HG03342 (cell line): ENCODE measurements around the gene MAGEF1.

Experiments used
- ATAC-seq: cut with Tn5 transposase; IDR thresholded peaks from one replicate; pipeline ENCODE4 v1.9.1; 2021; ENCODE audit warnings: mild to moderate bottlenecking, moderate library complexity; ENCODE audit not compliant: unreplicated experiment

MAGEF1 gene

DNA sequence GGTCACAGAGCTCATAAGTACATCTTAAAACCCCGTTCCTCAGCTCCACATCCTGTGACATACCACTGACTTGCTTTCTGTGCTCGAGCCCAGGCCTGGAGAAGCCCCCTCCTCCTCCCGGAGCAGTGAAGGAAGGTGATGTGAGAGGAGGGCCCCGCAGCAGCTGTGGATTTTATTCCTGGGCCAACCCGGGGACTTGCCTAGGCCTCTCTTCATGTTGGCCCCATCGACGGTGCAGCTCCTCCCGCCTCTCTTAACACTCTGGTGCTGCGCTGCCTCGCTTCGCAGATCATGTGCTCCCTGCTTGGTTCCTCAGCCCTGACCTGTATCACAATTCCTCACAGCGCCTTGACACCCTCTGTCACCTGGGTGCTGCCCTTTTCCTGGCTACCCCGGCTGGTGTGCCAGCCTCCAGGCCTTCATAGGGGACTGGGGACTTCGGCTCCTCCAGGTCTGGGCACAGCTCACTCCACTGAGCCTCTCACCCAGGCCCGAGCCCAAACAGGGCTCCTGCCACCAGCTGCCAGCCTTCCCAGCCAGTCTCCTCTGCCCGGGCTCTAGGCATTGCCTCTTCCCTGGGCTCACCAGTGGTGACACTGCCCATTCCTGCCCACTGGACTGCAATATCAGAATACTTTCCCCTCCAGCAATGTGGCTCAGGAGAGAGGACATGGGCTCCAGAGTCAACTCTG, 21.5 kb downstream of the MAGEF1 start:
- no peak for ATAC-seq

DNA sequence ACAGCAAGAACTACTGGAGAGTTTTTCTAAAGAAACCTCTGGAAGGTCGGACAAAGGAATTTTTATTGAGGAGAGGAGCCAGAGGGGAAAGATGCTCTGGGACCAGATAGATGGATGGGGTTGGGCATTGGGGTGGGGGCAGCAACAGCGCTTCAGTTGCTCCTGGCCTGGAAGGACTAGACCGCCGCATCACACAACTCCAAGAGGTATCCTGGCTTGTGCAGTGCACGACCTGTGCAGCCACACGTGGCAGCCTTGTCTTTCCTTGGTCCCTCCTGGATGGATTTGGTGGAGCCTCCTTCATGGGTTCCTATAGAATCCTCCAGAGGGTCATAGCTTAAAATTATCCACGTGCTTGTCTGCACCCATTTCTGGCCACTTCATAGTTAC, 23.0 kb downstream of the MAGEF1 start:
- no peak for ATAC-seq

DNA sequence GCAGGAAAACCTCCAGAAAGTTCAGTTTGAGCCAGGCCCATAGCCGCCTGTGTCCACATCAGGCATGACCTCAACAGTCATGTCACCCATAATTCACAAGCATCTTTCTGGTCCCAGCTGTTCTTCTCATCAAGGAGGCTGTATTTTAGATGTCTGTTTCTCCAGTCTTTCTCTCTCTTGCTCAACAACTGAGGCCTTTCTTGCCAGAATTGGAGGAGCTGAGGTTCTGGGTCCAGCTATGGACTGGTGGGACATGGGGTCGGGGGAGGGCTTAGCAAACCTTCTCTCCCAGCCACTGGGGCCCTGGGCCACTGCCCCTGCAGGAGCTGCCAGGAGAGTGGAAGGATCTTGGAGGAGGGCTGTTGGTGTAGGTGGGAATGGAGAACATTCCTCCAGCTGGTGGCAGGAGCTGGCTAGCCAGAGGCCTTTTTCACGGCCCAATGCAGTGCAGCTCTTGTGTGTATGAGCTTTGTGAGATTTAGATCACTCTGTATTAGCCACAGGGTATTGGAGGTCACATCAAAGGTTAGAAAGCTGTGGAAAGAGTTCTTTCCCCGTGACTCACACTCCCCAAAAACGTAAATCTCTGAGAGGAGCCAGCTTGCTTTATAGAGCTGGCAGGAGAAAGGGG, 23.5 kb downstream of the MAGEF1 start:
- no peak for ATAC-seq

DNA sequence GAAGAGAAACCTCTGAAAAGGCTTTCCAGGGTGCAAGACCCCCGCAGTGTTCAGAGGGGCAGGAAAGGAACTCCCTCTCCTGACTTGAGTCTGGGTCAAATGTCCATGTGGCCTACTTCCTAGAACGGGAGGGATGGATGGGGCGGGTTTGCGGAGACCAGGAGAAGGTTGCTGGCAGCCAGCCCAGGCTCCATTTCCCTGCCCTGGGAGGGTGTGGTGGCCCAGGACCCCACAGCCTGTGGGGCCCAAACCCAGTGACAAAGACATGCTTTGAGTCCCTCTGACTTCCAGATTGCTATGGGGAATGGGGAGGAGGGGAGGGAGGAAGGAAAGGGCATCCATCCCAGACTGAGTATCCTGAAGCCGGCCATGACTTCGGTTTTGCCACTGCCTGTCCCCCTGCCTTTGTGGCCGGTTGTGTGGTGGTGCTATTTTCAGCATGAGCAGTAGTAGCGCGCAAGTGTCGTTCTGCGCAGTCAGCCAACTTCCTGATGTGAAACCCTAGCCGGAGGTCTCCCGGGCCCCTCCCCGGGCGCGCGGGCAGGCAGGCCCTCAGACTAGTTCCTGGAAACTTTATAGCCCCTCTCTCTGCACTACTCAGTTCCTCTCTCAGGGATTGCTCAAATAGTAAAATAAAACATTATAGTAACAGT, 24.4 kb downstream of the MAGEF1 start:
- ATAC-seq, result no peak

DNA sequence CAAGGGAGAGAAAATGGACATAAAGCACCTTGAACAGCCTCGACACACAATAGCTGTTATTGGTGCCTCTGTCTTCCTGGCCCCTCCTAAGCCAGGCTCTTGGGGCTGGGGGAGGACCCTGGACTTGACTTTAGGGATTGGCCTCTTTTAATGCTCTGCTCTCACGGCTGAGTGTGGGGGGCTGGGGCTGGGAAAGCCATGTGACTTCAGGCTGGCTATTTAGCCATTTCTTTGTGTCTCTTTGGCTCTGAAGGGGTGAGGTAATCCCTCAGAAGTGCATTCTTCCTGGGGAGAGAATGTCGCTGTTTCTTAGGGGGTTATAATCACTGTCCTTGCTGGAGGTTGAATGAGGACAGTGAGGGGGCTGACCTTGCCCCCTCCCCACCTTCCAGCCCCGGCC, 26.2 kb downstream of the MAGEF1 start:
- no peak for ATAC-seq

DNA sequence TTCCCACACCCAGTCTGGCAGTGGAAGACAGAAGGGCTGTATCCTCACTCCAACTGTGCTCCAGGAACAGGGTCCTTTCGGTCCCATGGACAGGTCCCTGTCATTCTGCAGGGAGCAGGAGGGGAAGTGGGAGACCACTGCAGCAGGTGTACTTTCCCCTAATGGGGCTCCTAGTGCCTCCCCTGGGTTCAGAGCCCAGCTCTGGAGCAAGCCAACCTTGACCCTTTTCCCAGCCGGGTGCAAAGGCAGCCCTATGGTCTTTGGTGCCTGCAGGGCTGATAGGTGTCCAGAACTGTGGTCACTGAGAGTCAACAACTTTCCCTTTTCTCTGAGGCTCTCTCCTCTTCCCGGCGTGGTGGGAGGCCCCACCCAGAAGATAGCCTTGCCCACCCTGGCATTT, 26.8 kb downstream of the MAGEF1 start:
- ATAC-seq, result no peak

DNA sequence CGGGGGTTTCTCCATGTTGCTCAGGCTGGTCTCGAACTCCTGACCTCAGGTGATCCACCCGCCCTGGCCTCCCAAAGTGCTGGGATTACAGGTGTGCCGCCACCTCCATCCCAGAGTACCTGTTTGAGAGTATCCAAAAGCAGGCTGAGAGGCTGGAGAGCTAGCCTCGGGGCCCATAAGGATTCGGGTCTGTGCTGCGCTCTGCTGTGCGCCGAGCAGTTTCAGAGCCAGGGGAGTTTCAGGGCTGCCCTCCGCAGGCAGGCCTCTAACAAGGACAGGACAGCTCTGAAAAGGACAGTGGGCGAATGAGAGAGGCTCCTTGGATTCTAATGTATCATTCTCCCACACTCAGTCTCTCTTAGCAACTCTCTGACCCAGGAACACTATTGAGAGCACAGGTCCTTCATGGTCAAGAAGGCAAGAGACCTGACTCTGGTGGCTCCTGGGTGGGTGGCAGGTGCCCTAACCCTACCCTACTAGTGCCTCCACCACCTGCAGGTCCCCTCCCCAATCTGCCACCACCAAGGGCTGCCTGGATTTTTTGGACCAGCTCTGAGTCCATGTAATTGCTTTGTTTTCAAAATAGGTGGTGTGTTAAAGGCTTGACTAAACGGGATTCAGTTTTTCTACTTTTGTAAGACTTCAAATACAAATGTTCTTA, 27.8 kb downstream of the MAGEF1 start:
- no peak for ATAC-seq

DNA sequence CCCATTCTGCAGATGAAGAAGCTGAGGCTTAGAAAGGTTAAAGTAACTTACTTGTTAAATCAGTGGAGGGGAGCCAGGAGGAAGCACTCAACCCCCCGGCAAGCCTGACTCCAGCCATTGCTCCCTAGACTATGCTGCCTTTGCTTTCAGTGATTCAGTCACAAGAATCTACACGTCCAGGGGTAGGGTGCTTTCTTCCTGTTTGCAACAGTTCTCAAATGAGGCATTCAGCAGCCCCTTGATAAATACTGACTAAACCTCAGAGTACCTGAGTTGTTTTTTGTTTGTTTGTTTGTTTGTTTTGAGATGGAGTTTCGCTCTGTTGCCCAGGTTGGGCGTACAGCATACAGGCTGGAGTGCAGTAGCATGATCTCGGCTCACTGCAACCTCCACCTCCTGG, 28.6 kb downstream of the MAGEF1 start:
- ATAC-seq, result no peak

DNA sequence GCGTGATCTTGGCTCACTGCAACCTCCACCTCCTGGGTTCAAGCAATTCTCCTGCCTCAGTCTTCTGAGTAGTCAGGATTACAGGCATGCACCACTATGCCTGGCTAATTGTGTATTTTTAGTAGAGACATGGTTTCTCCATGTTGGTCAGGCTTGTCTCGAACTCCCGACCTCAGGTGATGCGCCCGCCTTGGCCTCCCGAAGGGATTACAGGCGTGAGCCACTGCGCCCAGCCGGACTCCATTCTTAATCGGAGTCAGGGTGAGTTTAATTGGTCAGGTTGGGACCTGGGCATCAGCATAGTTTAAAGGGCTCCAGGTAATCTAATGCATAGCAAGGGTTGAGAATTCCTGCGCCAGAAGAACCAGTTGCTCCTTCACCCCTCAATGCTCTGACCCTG, 29.2 kb downstream of the MAGEF1 start:
- no peak for ATAC-seq

DNA sequence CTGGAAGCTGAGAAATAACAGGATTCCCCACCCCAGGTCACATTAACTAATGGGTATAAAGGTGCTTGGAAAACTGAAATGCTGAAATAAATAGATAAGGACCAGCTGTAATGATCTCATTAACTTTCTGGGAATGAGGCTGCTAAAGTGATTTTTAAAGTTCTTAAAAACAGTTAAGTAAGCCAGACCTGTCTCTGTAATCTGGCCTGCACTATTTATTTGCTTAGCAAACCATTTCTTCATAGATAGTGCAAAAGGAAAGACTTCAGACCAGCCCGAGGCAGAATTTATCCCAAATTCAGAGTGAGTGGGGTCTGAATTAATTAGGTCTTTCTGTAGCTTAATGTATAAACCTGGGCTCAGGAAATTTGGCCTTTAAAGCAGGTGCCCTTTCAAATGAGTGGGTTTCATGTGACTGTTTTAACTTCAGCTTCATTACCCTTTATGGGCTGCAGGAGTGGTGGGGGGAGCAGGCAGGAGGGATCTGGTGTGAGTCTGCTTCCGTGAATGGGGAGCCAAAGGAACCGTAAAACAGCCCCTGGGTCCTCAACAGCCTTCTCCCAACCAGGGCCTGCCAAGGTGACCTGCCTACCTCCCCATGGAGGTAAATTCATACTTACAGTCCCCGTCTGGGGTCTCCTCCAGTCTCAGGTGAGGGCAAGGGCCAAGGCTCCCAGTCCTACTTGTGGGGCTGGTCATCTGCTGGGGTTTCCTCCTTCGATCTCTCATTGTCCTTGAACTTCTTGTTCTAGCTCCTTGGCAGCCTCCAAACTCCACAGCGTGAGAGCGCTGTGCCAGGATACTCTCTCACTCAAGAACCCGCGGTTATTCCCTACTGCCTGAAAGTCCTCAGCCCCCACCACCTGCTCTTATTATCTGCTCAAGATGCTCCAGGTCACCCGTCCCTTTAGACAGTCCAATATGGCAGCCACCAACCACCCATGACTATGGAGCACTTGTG, 31.2 kb downstream of the MAGEF1 start:
- ATAC-seq, result no peak

DNA sequence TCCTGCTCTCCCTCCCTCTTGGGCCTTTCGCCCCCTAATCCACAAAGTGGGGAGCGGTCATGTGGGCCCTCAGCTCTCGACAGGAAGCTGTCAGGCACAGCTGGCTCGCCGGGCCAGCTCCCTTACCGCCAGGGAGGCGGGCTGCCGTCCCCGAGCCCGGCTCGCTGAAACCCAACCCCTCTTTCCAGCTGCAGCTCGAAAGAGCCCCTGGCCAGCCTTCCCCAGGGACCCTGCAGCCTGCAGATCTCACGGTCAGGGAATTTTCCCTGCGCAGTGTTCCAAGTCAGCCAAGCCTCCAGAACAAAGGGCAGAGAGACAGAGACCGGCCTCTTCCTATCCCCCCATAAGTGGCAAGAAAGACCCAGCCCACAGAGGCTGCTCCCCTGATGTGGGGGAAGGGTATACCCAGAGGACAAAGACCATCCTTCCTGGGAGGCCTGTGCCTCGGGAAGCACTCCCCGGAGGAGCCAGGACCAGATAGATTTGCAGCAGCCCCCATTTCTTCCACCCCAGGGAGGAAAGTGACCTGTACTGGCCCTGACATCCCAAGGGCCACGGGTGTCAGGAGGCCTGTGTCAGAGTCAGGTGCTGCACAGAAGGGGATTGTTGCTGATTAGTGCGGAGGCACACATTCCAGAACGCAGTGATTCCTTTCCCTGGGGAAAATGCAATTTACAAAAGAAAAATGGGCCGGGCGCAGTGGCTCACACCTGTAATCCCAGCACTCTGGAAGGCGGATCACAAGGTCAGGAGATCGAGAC, 32.6 kb downstream of the MAGEF1 start:
- no peak for ATAC-seq

DNA sequence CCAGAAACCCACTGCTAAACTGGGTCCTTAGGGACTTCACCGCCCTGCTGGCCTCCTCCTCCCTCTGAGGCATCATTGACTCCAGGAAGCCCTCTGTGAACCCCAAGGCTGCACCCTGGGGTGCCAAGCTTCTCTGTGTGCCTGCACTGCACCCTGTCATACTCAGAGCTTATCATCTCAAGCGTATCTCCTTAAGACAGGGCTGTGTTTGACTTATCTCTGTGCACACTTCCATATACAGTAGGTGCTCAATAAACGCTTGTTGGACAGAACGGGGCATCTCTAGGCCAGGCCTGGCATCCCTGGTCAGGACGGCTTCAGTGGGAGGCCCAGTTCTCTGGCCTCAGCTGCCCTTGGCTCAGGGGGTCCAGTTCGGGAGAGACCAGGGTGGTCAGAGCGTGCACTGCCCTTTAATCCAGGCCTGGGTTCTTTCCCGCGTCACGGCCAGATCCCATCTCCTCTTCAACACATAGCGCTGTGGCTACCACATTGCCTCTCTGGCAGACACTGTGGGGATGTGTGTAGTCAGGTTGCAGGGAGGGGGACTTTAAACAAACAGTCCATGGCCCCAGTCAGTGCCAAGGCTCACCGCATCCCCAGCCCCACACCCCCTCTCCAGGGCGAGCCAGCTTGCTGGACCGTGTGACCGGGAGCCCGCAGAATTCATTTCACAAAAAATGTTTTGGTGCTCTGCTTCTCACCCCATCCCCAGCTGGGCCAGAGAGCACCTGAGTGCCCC, 33.4 kb downstream of the MAGEF1 start:
- no peak for ATAC-seq

DNA sequence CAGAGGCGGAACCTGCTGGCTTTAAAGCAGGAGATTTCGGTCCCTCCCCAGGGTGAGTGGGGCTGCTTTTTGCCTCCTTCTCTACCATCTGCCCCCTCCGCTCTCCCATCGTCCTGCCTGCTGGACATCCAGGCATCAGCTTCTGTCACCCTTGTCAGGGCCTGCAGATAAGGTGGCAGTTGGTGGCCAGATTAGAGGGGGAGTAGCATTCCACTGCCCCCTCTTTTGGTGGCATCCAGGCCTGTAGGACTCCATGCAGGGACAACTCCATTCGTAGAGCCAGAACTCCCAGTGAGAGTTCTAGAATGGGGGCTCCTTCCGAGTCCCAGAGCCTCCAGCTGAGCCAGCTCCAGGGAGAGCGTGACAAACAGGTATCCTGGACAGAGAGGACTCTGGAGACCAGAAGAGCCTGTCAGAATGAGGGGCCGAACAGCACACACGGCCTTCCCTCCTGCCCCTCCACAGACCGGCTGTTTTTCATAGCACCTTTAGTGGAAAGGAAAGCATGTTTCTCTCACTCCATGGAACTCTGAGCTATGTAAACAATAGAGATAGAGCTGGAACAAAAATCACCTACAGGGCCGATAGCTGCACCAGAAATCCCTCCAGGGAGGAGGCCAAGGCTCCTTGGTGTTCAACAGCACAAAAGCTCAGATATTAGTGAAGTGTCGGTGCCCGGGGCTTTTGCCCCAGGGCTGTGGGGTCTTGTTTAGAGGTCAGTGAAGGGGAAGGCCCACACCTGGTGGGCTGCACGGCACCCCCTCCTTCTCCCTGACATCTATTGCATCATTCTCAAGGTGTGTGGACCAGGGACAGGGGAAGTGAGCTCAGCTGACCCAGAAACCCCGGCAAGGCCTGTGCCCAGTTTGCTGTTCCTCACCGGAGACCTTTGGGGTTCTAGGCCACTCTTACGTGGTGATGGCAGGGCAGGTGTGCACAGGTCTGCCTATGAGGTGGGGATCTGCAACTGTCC, 34.2 kb downstream of the MAGEF1 start:
- no peak for ATAC-seq

DNA sequence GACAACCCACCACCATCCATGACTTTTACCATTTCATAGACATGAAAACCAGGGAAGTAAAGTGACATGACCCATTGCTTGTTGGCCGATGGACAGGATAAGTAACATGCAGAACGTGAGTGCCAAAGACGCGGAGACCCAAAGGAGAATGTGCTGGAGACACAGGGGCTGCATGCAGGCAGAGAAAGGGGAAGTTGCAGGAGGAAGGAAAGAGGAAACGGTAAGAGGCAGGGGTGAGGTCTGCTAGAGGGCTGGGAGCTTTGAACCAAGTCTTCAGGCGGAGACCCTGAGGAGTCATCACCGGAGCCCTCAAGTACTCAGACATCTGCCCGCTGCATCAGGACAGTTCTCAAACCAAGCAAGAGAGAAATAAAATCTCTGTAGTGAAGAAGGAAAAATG, 34.9 kb downstream of the MAGEF1 start:
- ATAC-seq, result no peak

DNA sequence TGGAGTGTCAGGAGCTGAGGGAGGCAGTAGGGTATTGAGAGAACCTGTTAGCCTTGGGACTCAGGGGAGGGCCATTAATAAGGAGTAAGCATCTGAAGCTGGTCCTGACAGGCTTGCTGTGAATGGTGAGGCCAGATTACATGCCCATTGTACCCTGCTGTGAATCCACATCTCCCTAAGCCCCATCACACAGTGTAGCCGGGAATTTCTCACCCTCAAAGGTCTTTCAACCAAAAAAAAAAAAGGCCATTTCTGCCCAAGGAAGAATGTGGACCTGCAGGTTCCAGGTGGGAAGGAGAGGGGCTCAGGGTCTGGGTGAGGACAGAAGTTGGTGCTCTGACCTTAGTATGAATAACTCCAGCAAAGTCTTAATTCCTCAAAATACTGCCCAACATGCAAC, 37.2 kb downstream of the MAGEF1 start:
- no peak for ATAC-seq

DNA sequence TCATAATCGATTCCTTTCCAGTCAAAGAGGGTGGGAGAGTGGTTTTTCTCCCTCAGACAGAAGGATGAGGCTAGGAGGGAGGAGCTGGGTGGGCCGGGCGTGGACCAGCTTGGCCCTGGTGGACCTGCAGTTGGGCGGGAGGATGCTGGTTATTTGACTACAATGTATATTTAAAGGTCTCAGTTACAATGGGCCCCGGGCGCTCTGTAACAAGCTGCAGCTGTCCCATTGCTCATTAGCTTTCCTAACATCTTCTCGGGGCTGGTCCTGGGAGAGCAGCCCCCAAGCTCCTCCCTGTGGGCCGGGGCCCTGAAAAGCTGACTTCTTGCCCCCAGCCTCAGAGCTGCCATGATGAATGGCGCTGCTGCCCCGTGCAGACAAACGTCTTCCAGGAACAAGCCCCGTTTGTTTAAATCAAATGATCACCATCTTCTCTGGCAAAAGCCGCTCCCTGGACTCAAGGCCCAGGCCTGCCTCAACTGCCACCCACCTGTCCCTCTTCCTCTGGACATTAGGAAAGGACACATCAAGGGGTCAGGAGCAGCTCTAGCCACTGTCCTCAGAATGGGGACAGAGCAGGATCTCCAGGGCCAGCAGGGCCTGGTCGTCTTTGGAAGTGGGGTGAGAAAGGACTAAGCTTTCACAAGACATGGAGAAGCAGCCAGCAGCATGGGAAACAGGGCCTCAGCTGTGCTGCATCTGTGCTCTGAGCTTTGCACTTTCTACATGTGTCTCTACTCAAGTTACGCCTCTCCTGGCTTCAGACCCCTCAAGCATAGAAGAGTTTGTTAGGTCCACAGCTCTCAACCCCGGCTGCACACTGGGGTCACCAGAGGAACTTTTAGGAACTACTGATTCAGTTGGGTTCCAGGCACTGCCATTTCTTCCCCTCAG, 38.6 kb downstream of the MAGEF1 start:
- ATAC-seq, result no peak

DNA sequence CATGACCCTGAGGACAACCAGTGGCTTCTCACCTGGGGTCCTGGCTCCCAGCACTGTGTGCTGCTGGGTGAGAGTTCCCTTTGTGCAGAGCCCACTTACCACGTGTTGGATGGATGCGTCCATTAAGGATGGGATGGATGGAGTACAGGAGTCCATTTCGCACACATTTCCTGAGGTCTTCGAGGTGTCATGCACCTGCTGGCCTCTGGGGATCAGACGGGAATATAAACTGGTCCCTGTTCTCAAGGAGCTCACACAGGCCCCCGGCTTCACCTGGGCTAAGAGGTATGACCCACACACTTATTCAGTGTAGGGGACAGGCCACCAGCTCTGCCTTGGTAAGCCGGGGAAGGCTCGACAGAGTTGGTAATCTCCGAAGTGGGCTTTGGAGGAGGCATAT, 39.5 kb downstream of the MAGEF1 start:
- no peak for ATAC-seq
